AML-193 (cell line): ENCODE data around the gene CD7.
"Not testable (repeated sequence)": the region's sequence is repeated elsewhere in the genome, so short reads cannot be mapped to it uniquely, and the experiment has no call there.

Source experiments
- DNase-seq, 2 experiments: peaks; one replicate each; lab custom pipeline; 2025; lab: John Stamatoyannopoulos, UW

CD7 gene

DNA sequence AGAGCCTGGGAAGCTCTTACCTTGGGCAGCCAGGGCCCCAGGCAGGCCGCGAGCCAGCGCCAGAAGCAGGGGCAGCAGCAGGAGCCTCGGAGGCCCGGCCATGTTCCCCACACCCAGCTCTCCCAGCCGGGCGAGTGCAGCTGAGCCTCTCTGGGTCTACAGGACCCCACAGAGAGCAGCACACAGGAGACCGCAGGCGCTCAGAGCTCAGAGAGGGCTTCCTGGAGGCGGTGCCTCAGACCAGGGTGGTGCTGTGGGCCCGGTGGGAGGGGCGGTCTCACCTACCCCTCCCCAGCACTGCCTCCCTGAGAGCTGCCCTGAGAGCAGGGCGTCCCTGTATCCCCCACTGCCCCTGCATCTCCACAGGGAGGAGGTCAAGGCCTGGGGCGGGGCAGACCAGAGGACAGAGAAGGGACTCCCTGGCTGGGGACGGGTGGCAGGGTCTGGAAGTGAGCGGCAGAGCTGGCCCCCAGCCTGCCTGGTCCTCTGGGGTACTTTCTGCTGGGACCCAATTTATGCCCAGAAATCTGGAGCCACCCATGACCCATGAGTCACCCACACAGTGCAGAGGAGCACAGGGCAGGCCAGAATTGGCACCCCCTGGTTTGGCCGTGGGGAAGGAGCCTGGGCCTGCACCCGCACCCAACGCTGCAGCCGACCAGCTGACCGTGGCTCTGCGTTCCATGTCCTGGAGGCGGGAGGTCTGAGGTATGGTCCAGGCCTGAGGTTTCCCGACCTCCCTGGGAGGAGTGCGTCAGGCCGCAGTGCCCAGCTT is at the start of gene CD7:
Gene CD7, minus strand, starts transcription at position 215 of the 775 bp plus-strand sequence. Its CDS starts 113 bp downstream, at position 102.
- no peak for DNase-seq

DNA sequence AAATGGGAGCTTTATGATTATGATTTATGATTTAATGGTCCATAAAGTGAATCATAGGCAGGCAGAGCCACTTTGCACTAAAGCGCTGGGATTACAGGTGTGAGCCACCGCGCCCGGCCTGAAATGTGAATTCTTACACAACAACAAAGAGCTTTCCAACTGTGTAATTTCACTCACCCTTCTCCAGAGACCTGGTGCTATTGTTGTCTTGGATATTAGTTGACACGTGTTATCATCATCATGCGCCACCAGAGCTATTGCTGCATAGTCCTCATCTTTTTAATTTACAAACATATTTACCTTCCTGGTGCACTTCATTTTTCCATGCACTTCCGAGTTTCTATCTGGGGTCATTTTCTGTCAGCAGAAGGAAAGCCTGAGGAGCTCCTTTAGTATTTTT is 49.3 kb upstream of the CD7 start:
- DNase-seq: no peak

DNA sequence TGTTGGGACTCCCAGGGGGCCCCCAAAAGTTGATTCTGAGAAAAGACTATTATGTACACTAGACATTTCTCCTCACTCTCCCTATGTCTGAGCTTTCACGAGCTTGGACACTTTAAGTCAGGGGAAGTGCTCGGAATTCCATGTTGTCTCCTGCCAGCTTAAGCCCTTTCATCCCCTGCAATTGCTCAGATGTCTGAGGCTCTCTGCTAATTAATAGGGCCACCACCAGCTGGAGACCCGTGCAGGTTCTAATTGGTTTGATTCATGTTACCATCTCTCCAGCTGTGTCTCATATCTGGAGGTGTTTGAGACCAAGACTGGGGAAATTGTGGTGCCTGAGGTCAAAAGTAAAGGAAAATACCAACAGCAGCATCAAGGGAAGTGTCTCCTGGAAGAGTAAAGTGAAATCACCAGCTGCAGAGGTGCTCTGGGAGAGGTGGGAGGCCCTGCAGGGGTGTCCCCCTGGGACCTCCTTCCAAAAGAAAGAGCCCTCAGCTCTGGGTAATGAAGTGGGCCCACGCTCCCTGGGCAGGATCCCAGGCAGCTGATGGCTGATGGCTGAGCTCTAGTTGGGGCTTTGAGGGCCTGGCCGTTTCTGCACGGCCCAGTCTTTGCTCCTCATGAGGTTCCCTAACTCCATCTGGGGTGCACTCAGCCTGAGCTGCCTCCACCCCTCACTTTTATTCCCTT is 48.3 kb upstream of the CD7 start:
- DNase-seq: no peak

DNA sequence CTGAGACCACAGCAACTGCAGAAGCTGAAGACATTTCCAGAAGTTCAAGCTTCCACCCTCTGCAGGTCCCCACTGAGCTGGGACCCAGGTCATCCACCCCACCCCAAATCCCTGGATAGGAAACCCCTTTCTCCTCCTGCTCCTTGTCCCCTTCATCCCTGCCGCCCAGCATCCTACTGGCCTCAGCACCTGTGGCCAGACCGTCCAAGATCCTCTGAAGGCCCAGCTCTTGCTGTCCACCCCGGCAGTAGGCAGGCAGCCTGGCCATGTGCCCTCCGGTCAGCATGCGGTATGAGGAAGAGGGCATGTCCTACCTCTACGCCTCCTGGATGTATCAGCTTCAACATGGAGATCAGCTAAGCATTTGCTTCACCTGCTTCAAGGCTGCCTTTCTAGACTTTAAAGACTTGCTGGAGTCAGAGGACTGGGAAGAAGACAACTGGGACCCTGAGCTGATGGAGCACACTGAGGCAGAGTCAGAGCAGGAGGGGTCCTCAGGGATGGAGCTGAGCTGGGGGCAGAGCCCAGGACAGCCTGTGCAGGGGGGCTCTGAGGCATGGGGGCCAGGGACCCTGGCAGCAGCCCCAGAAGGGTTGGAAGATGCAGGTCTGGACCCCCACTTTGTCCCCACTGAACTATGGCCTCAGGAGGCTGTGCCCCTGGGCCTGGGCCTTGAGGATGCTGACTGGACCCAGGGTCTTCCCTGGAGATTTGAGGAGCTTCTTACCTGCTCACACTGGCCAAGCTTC is 44.7 kb upstream of the CD7 start:
- DNase-seq: no peak

DNA sequence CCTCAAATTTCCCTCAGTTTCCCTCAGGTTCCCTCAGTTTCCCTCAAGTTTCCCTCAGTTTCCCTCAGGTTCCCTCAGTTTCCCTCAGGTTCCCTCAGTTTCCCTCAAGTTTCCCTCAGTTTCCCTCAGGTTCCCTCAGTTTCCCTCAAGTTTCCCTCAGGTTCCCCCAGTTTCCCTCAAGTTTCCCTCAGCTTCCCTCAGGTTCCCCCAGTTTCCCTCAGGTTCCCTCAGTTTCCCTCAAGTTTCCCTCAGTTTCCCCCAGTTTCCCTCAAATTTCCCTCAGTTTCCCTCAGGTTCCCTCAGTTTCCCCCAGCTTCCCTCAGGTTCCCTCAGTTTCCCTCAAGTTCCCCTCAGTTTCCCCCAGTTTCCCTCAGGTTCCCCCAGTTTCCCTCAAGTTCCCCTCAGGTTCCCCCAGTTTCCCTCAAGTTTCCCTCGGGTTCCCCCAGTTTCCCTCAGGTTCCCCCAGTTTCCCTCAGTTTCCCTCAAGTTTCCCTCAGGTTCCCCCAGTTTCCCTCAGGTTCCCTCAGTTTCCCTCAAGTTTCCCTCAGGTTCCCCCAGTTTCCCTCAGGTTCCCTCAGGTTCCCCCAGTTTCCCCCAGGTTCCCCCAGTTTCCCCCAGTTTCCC is 42.2 kb upstream of the CD7 start:
- DNase-seq: not testable (repeated sequence)

DNA sequence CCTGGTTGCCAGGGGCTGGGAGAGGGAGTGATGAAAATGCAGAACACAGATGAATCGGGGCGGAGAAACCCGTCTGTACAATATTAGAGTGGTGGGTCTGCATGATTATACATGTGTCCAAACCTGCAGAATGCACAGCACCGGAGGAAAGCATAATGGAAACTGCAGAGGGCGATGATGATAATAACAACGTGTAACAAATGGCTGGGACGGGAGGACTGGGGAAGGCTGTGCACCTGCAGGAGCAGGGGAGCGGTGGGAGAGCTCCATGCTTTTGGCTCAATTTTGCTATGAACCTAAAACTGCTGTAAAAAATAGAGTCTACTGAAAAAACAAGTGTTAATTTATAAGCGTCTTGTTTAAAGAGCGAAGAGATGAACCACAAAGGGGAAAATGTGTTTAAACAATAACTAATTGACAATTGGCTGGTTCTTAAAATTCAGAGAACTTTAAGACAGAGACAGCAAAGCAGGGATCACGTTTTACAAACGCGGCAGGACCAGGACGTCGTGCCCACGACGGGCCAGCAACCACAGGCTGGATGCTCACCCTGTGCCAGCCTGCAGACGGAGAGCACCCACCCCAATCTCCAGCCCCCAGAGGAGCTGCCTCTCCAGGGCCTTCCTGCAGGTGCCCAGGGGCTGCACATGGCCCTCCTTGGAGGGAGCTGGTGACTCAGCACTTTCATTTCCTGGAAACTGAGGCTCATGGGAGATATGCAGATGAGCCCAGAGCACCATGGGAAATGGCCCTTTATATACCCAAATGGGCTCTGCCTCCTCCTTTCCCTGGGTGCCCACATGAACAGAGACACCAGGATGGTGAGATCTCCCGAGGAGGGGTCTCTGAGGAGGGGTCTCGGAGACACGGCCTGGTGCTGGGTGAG is 41.3 kb upstream of the CD7 start, which contains the start of gene TEX19:
Gene TEX19, plus strand, starts transcription at position 783 of the 886 bp plus-strand sequence. CDS start 2,904 bp downstream, outside the sequence.
- peak in 1 of 2 experiments; percentile 26 for DNase-seq

DNA sequence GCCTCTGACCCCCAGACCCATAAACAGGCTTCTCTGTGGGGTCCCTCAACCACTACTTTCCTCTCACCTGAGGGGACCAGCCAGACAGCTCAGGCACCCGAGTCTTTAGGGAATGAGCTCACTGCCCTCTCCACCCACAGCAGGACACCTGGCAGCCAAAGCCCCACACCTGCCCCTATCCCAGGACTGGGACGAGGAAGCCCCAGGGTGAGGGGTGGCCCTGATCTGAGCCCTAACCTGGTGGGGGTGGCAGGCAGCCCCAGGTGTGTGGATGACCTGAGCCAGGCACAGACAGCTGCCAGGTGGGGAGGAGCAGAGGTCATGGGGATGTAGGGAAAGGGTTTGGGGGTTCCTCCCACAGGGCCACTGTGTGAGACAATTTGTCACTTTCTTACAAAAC is 40.0 kb upstream of the CD7 start:
- no peak for DNase-seq

DNA sequence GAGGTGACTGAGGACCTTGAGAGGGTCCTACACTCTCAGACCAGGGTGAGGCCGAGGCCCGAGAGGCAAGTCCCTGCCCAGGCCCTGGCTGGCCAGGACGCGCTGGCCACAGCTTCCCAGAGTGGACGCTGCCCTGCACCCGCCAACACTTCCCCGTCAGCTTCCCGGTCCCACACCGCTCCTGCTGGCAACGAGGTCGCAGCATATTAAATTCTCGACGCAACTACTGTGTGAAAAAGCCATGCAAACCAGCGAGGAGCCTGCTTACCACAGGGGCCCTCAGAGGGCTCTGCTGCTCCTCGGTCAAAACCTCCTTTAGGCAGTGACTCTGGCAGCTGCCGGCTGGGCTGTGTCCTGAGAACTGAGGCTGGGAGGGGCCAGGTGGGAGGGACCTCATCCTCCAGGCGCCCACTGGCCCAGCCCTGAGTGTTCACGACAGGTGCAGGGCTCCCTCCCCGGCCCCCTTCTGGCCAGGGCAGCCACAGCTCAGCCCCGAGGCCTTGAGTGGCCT is 39.5 kb upstream of the CD7 start:
- DNase-seq: no peak

DNA sequence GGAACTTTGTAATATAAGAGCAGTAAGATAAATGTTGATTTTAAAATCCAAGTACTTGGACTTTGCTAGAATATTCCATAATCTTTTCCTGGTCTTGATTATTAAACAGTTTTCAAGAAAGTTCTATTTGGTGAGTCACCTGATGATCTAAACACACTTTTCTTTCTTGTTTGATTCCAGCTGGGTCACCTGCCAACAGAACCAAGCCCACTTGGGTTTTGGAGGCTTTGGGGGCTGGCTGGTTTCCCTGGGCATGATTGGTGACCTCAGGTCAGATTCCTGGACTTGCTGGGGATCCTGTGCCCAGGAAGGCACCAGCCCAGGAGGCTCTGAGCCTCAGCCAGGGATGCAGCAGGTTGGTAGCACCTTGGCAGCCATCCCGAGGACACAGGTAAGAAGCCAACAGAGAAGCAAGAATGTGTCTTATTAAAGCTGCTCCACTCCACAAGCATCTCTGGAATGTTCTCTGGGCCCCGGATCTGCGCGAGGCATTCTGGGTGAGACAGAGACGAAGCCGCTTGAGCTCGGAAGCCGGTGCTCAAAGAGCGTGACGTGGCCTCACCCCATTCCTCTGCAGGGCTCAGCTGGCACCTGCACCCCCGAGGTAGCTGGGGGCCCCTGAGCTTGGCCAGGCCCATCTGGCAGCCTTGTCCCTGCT is 38.5 kb upstream of the CD7 start:
- no peak for DNase-seq

DNA sequence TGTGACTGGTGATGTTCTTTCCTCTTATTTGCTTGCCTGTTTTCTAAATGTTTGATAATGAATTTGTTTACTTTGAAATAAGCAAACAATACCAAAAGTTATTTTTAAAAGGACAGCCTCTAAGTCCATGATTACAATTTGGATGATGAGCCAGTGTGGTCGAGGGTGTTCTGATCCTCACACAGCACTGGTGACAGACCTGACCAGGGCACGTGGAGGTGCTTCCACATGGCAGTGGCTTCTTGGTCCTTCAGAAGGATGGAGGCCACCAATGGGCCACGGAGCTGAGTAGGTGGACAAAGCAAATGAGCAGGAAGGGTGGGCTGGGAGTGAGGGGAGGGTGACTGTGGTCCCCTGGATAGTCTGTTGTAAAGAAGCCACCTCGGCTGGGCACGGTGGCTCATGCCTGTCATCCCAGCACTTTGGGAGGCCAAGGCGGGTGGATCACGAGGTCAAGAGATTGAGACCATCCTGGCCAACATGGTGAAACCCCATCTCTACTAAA is 37.4 kb upstream of the CD7 start:
- DNase-seq: no peak

DNA sequence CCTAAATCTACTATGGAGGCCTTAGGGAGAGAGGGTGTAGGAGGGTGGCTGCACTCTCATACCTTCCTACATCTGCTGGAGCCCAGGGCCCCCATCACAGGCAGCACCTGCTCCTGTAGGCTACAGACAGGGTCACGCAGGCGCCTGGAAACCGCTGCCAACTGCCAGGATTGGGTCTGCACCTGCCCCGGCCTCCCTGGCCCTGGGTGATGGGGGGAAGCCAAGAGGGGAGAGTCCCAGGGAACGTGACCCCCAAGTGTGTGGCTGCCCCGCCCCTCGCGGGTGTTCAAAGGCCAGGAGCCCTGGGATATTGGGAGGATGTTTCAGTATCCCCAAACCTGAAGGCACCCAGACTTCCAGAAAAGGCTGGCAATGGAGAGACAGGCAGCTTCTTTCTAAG is 36.1 kb upstream of the CD7 start:
- no peak for DNase-seq

DNA sequence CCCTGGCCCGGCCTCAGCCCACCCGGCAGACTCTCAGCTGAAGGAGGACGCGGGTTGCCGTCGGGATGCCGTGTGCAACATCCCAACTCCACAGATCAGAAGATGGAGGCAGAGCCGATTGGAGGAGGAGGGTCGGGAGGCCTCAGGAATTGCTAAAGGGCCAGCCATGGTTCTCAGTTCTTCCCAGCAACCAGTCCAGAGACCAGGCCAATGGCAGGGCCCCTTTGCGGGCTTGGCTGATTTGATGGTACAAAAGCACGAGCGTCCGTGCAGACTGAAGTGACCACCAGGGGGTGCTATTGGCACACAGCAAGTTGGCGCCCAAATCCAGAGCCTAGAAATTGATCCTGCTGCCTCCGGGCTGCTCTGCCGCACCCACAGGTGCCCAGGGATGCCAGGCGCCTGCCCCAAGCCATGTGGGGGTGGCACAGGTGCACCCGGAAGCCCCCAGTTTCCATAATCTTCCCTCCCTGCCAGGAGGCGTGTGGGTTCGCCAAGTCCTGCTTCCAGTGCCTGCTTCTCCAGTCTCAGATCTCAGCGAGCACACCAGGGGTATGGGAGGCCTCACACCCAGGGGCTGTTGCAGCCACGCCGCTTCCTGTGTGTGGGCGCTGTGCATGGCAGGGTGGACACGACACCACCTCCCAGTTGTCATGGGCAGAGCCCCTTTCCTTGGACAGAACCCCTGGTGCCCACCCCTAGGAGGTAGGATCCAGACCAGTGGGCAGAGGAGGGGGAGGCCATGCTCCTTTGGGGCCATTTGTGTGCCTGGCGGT is 34.5 kb upstream of the CD7 start:
- peak; percentile 87 to 90 for DNase-seq

DNA sequence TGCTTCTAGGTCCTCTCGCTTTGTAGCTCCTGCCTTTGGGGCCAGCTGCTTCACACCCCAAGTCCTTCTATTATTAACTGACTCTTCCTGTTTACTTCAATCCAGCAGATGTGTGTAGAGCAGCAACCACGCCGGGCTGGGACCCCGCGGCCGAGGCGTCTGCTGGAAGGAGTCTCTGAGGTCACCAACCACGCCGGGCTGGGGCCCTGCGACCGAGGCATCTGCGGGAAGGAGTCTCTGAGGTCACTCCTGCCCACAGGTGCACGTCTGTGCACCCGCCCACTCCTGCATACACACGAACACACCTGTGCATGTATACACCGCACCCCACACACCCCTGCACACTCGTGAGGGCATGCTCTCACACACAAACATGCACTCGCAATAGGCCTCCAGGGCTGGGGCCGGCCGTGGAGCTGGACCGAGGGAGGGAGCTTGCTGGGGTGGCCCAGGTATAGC is 33.9 kb upstream of the CD7 start:
- no peak for DNase-seq

DNA sequence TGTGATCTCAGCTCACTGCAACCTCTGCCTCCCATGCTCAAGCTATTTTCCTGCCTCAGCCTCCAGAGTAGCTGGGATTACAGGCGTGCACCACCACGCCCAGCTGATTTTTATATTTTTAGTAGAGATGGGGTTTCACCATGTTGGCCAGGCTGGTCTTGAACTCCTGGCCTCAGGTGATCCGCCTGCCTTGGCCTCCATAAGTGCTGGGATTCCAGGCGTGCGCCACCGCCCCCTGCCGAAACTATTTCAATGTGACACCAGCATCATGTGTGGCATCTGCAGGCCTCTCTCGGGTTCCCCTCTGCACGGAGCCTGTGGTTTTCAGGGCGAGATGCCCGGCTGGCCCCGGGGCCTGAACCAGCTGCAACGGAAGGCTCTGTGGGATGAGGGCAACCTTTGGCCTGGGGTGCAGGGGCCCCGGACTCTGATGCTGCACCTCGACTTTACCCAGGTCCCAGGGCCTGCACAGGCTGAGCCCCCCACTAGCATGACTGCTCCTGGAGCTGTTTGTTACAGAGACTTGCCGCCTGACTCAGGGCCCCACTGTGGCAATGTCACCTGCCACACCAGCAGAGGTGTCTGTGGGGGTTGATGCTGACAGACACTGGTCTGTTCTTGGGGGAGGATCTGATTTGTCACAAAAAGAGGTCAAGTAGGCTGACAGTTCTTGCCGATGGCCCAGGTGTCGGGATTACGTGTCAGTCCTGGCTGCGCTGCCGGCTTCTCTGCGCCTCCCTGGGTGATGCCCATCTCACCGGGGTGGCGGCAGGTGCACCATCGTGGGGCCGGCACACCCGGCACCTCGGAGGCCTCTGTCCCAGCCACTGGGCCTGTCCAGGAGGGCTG is 33.0 kb upstream of the CD7 start:
- DNase-seq: peak; percentile 63 to 74

DNA sequence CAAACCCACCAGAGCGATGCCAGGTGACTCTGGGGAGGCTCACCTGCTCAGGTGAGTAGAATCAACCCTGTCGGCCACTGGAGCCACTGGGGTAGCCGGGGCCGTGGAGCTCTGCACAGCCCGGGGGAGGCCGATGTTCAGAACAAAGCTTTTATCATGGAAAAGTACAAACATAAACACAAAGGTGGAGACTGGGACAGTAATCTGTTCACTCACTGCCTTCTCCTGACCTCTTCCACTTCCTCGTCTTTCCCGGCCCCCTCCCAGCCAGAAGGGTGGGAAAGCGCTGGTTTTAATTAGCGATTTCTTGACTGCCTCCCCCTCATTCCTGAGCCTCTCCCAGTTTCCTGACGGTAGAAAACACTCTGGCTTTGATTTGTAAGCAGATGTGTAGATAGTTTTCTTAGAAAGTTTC is 31.9 kb upstream of the CD7 start:
- DNase-seq: no peak

DNA sequence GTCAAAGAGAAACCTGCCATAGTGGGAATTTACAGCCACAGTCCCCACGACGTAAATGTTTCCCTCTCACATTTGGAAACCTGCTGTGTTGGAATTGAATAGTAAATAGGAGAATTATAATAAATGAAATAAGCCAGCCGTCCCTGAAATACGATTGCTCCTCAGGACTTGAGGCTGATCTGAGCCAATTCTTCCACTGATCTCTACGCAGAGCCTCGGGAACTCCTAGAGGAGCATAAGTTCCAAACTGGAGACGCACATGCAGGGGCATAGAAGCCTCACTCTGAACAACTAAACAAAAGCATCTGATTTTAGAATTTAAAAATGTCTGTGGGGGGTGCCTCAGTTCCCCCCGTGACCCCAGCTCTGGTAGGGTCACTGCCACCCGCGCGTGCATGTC is 31.5 kb upstream of the CD7 start:
- no peak for DNase-seq

DNA sequence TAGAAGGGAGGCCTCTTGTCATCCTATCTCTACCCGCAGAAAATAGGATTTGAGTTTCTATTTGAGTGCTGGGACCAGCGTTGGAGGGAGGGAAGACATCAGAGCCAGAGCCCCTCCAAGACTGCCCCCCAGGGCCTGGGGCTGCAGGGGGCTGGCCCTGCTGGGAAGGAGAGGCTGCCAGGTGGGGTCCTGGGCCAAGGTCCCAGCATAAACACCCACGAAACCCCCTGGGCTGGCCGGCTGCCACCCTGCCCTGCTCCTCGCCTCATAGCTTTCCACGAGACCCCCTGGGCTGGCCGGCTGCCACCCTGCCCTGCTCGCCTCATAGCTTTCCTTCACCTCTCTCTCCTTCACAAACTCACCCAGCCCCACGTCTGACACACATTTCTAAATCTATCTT is 31.0 kb upstream of the CD7 start:
- DNase-seq: no peak

DNA sequence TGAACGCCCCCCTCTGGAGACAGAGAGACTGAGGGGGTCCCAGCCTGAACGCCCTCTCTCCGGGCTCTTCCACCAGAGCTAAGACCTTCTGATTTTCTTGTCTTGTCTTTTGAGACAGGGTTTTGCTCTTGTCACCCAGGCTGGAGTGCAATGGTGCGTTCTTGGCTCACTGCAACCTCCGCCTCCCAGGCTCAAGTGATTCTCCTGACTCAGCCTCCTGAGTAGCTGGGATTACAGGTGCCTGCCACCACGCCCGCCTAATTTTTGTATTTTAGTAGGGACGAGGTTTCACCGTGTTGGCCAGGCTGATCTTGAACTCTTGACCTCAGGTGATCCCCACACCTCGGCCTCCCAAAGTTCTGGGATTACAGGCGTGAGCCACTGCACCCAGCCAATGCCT is 30.6 kb upstream of the CD7 start:
- DNase-seq: not testable (repeated sequence)
